IPS DF 4.7 (cell line): ENCODE results near the gene OSGEPL1.
"Not testable (repeated sequence)": the region's sequence is repeated elsewhere in the genome, so short reads cannot be mapped to it uniquely, and the experiment has no call there.

ENCODE experiments used
- DNase-seq: peaks from one replicate; pipeline ENCODE4 v3.0.0-alpha.2; 2013; ENCODE audit warnings: low spot score; ENCODE audit errors: extremely low read depth

The OSGEPL1 gene

GRCh38 chr2:189751080-189751658 is 11.4 kb downstream of the OSGEPL1 start:
- DNase-seq = no peak

GRCh38 chr2:189729430-189729829 is 33.2 kb downstream of the OSGEPL1 start:
- no peak for DNase-seq

GRCh38 chr2:189726849-189727248 is 35.7 kb downstream of the OSGEPL1 start:
- DNase-seq = no peak

GRCh38 chr2:189726271-189726670 is 36.3 kb downstream of the OSGEPL1 start:
- DNase-seq = no peak

GRCh38 chr2:189723192-189723591 is 39.4 kb downstream of the OSGEPL1 start:
- no peak for DNase-seq

GRCh38 chr2:189719571-189719970 is 43.0 kb downstream of the OSGEPL1 start:
- no peak for DNase-seq

GRCh38 chr2:189717593-189717992 is 45.0 kb downstream of the OSGEPL1 start:
- DNase-seq = not testable (repeated sequence)

- no peak for DNase-seq
Measured at GRCh38 chr2:189709501-189710221, 52.9 kb downstream of the OSGEPL1 start.

GRCh38 chr2:189702071-189702470 is 60.5 kb downstream of the OSGEPL1 start:
- DNase-seq = no peak

- DNase-seq = no peak
Measured at GRCh38 chr2:189700681-189701080, 61.9 kb downstream of the OSGEPL1 start.

GRCh38 chr2:189698020-189698887 is 64.3 kb downstream of the OSGEPL1 start:
- DNase-seq = no peak
